AG04450 (cell line): Measurements from ENCODE around the gene EYA4. TPM values are rescaled to one million over a fixed set of nuclear protein-coding genes. Genes with fewer than 3 reads are reported as not detected.

Source experiments
- CTCF ChIA-PET: fragments of 300-600, 350-600 bp; formaldehyde crosslinking; extraction: SDS; loops from one replicate; lab custom pipeline; 2022; ENCODE audit warnings: antibody characterized with exemption, inconsistent platforms; lab: Charles Lee
- POLR2A ChIA-PET: fragments of 350-600 bp; formaldehyde crosslinking; extraction: SDS; loops from one replicate; lab custom pipeline; 2021; ENCODE audit warnings: antibody characterized with exemption, inconsistent platforms; lab: Yijun Ruan, JAX
- DNase-seq: peaks from one replicate; pipeline ENCODE4 v3.0.0-alpha.2; 2011; ENCODE audit warnings: low read depth, low spot score
- H3K27ac ChIP-seq: one replicate; pipeline ENCODE4 v1.5.1; 2012; ENCODE audit warnings: low read depth, low read length, control low read depth
- H3K27me3 ChIP-seq: one replicate; pipeline ENCODE4 v1.6.0; 2012; ENCODE audit warnings: low read length; ENCODE audit not compliant: control insufficient read depth, insufficient read depth
- H3K4me3 ChIP-seq: 2 replicates; pipeline ENCODE4 v1.5.1; 2011; ENCODE audit warnings: mild to moderate bottlenecking, low read depth, low read length, control low read depth
- H3K9me3 ChIP-seq: 2 replicates; pipeline ENCODE4 v1.5.1; 2012; ENCODE audit warnings: low read length; ENCODE audit not compliant: control insufficient read depth, insufficient read depth
- polyA plus RNA-seq: library from polyadenylated mRNA; depleted of rRNA; stranded (reverse); fragments of >200 nt; gene quantifications from 2 replicates; pipeline ENCODE4 v1.2.3, GENCODE V29; 2011
- TF ChIP-seq, protein P1 (sequence below): IDR thresholded peaks from 2 replicates; pipeline ENCODE4 v1.5.1; 2011; ENCODE audit warnings: low read depth, low read length, control low read depth, inconsistent platforms

Gene EYA4
- polyA plus RNA-seq, 1 experiment: 37.8 TPM

DNA sequence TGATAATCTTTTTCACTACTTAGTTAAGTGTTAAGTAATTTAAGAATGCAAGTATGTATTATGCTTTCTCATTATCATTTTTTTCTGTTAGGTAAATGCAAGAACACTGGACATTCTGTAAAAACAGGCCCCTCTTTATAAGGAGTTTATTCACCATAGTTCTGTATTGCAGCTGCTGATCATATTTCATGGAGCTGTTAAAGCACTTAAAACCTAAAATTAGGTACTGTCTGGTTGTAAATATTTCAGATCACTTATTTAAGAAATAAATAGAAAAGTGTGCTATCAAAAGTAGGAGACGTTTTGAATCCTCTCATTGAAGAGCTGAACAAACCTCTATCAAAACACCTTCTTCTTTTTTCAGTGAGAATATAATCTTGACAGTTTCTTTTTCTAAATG is 3.9 kb downstream of the EYA4 start:
- Histone ChIP-seq H3K27me3 (no peaks in the 10 kb centered on the region), H3K4me3 (no peak overlapping the region; the same call in 1 of the 2 replicates), H3K9me3 (no peaks in the 10 kb centered on the region), H3K27ac (no peak overlapping the region)
- ChIA-PET POLR2A (no interaction called here), CTCF (interaction anchor here (0.9 to 1.0 kb wide), 2 partner anchors 672 to 852 kb away, joined by 3 read pairs; no protein-coding TSS in a partner anchor)
- DNase-seq: no peak
- TF ChIP-seq, protein P1, sequence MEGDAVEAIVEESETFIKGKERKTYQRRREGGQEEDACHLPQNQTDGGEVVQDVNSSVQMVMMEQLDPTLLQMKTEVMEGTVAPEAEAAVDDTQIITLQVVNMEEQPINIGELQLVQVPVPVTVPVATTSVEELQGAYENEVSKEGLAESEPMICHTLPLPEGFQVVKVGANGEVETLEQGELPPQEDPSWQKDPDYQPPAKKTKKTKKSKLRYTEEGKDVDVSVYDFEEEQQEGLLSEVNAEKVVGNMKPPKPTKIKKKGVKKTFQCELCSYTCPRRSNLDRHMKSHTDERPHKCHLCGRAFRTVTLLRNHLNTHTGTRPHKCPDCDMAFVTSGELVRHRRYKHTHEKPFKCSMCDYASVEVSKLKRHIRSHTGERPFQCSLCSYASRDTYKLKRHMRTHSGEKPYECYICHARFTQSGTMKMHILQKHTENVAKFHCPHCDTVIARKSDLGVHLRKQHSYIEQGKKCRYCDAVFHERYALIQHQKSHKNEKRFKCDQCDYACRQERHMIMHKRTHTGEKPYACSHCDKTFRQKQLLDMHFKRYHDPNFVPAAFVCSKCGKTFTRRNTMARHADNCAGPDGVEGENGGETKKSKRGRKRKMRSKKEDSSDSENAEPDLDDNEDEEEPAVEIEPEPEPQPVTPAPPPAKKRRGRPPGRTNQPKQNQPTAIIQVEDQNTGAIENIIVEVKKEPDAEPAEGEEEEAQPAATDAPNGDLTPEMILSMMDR: no peak

DNA sequence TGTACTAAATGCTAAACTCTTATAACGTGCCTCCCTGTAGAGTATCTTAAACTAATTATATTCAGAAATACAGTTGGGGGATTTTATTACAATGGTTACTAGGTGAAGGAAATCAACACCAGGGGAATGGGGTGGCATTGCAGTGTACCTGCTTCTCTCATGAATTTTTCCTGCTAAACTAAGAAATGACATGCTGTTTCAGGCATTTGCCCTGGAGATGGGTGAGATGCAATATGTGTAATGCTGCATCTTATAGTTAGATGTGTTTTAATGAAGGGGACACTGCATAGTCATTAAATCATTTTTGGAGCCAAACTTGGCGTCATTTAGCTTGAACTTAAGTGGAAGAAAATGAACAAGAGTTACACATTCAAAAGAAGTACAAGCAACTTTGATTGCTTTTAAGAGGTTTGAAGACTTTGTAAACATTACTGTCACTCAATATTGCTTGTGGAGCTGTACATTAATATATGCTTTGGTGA is 4.3 kb downstream of the EYA4 start:
- H3K9me3 ChIP-seq: no peaks in the 10 kb centered on the region
- TF ChIP-seq, protein P1: no peak
- H3K4me3 ChIP-seq: no peak overlapping the region
- no peaks in the 10 kb centered on the region for H3K27me3 ChIP-seq
- no peak overlapping the region for H3K27ac ChIP-seq
- no peak for DNase-seq
- POLR2A ChIA-PET: no interaction called here
- CTCF ChIA-PET: interaction anchor here (0.9 kb wide), 1 partner anchor 671 kb away, joined by 3 read pairs; no protein-coding TSS in a partner anchor

DNA sequence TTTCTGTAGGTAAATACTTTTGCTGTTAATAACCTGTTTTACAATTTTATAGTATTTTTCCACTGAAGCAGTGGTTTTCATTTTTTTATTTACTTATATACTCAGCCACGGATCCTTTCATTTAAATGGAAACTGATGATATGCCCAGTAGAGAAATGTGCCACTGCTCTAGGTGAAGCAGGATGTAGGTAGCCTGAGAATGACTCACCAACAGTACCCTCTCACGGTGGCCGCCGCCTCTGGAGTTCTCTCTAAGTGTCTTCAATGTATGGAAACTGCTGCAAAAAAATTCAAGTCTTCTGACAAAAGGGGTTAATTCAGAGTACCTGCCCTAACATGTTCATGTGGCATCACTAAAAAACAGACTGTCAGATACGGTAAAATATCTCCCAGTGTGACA is 6.4 kb downstream of the EYA4 start:
- Histone ChIP-seq H3K27ac (no peak overlapping the region), H3K27me3 (no peaks in the 10 kb centered on the region), H3K9me3 (no peaks in the 10 kb centered on the region), H3K4me3 (no peak overlapping the region)
- DNase-seq: no peak
- ChIA-PET CTCF (no interaction called here), POLR2A (no interaction called here)
- TF ChIP-seq, protein P1: no peak

DNA sequence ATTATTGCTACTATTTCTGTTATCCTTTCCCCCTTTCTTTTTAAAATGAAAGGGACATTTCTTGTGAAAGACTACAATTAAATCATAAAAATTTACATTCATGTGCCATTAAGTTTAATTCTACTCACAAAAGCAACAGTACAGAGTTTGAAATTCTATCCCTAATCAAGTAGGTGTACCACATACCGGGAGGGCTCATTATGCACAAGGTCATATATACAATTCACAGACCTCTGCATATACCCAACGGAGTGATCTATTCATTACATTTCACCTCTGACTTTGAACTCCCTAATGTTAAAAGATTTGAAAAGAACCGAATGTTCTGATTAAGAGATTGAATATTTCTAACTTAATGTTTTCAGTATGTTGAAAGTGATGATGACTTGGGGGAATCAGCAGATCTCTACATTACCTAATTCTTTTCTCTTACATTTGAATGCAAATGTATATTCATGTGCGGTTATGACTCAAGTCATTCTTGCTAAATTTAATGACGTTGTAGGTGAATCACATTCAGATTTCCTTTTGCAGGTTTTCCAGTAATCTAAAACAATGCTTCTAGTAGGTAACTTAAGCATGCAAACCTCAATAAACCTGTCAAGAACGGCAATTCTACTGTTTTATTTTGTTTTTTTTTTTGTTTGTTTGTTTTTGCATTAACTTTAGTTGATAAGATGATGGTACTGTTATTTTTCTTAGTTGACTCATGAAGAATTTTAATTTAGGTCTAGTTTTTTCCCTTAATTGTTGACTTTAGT is 7.3 kb downstream of the EYA4 start:
- DNase-seq: no peak
- Histone ChIP-seq H3K27ac (no peak overlapping the region), H3K27me3 (no peaks in the 10 kb centered on the region), H3K4me3 (no peak overlapping the region), H3K9me3 (no peaks in the 10 kb centered on the region)
- CTCF ChIA-PET: no interaction called here
- TF ChIP-seq, protein P1: no peak
- POLR2A ChIA-PET: no interaction called here

DNA sequence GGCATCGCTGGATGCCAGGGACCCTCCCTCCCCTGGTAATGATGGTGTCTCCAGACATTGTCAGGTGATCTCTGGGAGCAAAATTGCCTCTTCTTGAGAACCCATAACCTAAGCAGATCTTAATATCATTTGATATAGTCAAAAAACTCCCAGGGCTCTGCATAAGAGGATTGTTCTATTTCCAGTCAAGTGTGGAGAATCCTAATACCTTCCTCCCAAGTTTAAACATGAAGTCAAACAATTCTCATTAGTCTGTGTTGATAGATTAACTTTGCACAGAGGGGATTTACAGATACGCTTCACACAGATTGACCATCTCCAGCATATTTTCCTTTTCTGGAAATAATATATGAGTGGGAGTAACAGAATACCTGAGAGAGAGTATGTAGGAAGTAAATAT is 10.5 kb downstream of the EYA4 start:
- ChIA-PET POLR2A (no interaction called here), CTCF (no interaction called here)
- Histone ChIP-seq H3K27ac (no peak overlapping the region), H3K9me3 (no peaks in the 10 kb centered on the region), H3K27me3 (no peaks in the 10 kb centered on the region), H3K4me3 (no peak overlapping the region)
- DNase-seq: no peak
- TF ChIP-seq, protein P1: no peak
